H9 (cell line): ENCODE data around the gene CRABP2. TPM values are rescaled to one million over a fixed set of nuclear protein-coding genes. Genes with fewer than 3 reads are reported as not detected.
A peak's percentile ranks its signal among the peaks of the same experiment; 100 is the strongest.

Experiments used
- DNase-seq: peaks from one replicate; pipeline ENCODE4 v3.0.0-alpha.2; 2017
- H2AFZ ChIP-seq: one replicate; pipeline ENCODE4 v1.6.1; 2013; ENCODE audit warnings: mild to moderate bottlenecking, low read length, control low read depth, moderate library complexity
- H2AK5ac ChIP-seq: 2 replicates; pipeline ENCODE4 v1.6.1; 2013; ENCODE audit warnings: low read length, control low read depth, mixed read lengths; ENCODE audit not compliant: insufficient read length
- H2BK120ac ChIP-seq: one replicate; pipeline ENCODE4 v1.6.1; 2013; ENCODE audit warnings: low read depth, mild to moderate bottlenecking, low read length, control low read depth, inconsistent platforms; ENCODE audit not compliant: poor library complexity, severe bottlenecking
- H2BK12ac ChIP-seq: 2 replicates; pipeline ENCODE4 v1.6.1; 2013; ENCODE audit warnings: low read length, control low read depth, mixed read lengths, low read depth; ENCODE audit not compliant: insufficient read length
- H2BK15ac ChIP-seq: 2 replicates; pipeline ENCODE4 v1.6.1; 2013; ENCODE audit warnings: low read depth, low read length, control low read depth
- H2BK20ac ChIP-seq: one replicate; pipeline ENCODE4 v1.6.1; 2013; ENCODE audit warnings: low read depth, mild to moderate bottlenecking, low read length, control low read depth, inconsistent platforms; ENCODE audit not compliant: poor library complexity, severe bottlenecking
- H2BK5ac ChIP-seq: 2 replicates; pipeline ENCODE4 v1.6.1; 2013; ENCODE audit warnings: low read length, control low read depth, mixed read lengths; ENCODE audit not compliant: insufficient read length
- H3K14ac ChIP-seq: 2 replicates; pipeline ENCODE4 v1.6.1; 2013; ENCODE audit warnings: low read length, control low read depth; ENCODE audit not compliant: insufficient read depth
- H3K18ac ChIP-seq: 2 replicates; pipeline ENCODE4 v1.6.1; 2013; ENCODE audit warnings: low read depth, mild to moderate bottlenecking, mixed read lengths, low read length, control low read depth; ENCODE audit not compliant: insufficient read length
- H3K23ac ChIP-seq: 2 replicates; pipeline ENCODE4 v1.6.1; 2013; ENCODE audit warnings: low read length, control low read depth, mixed read lengths, low read depth; ENCODE audit not compliant: insufficient read length
- H3K23me2 ChIP-seq: 2 replicates; pipeline ENCODE4 v1.6.1; 2013; ENCODE audit warnings: low read depth, mild to moderate bottlenecking, mixed read lengths, low read length, control low read depth; ENCODE audit not compliant: insufficient read length, poor library complexity, severe bottlenecking
- H3K27ac ChIP-seq: 2 replicates; pipeline ENCODE4 v1.5.1; 2013; ENCODE audit warnings: low read length, control low read depth, mixed read lengths, low read depth; ENCODE audit not compliant: insufficient read length
- H3K27me3 ChIP-seq: 2 replicates; pipeline ENCODE4 v1.6.1; 2013; ENCODE audit warnings: low read length, control low read depth, inconsistent platforms; ENCODE audit not compliant: insufficient read depth
- H3K4ac ChIP-seq: 2 replicates; pipeline ENCODE4 v1.6.1; 2013; ENCODE audit warnings: low read depth, mild to moderate bottlenecking, control low read depth, inconsistent platforms, low read length, moderate library complexity
- H3K4me1 ChIP-seq: 2 replicates; pipeline ENCODE4 v1.6.1; 2013; ENCODE audit warnings: low read length, control low read depth, inconsistent platforms; ENCODE audit not compliant: insufficient read depth
- H3K4me2 ChIP-seq: 2 replicates; pipeline ENCODE4 v1.6.1; 2013; ENCODE audit warnings: low read length, control low read depth, mixed read lengths; ENCODE audit not compliant: insufficient read length, insufficient read depth
- H3K56ac ChIP-seq: 2 replicates; pipeline ENCODE4 v1.6.1; 2013; ENCODE audit warnings: low read depth, mild to moderate bottlenecking, mixed read lengths, low read length, control low read depth; ENCODE audit not compliant: insufficient read length
- H3K79me1 ChIP-seq: 2 replicates; pipeline ENCODE4 v1.6.1; 2013; ENCODE audit warnings: low read depth, mild to moderate bottlenecking, moderate library complexity, low read length, control low read depth, inconsistent platforms; ENCODE audit not compliant: insufficient read depth, poor library complexity, severe bottlenecking
- H3K79me2 ChIP-seq: 2 replicates; pipeline ENCODE4 v1.6.1; 2013; ENCODE audit warnings: low read length, control low read depth, inconsistent platforms; ENCODE audit not compliant: insufficient read depth
- H3K9ac ChIP-seq: 2 replicates; pipeline ENCODE4 v1.6.1; 2013; ENCODE audit warnings: low read length, control low read depth, mixed read lengths; ENCODE audit not compliant: insufficient read length; ENCODE audit errors: extremely low read depth
- H3K9me3 ChIP-seq: one replicate; pipeline ENCODE4 v1.6.1; 2013; ENCODE audit warnings: low read depth, low read length, inconsistent platforms; ENCODE audit not compliant: control insufficient read depth
- H3T11ph ChIP-seq: one replicate; pipeline ENCODE4 v1.6.1; 2013; ENCODE audit warnings: mild to moderate bottlenecking, low read length, control low read depth, inconsistent platforms
- H4K20me1 ChIP-seq: one replicate; pipeline ENCODE4 v1.6.1; 2013; ENCODE audit not compliant: control insufficient read depth, insufficient read length, insufficient read depth
- H4K5ac ChIP-seq: 2 replicates; pipeline ENCODE4 v1.6.1; 2013; ENCODE audit warnings: low read depth, mild to moderate bottlenecking, mixed read lengths, low read length, control low read depth; ENCODE audit not compliant: insufficient read length
- H4K8ac ChIP-seq: replicated peaks from 2 replicates; pipeline ENCODE4 v1.6.1; 2013; ENCODE audit warnings: low read length, control low read depth, mixed read lengths, low read depth; ENCODE audit not compliant: insufficient read length
- H4K91ac ChIP-seq: 2 replicates; pipeline ENCODE4 v1.6.1; 2013; ENCODE audit warnings: low read depth, mild to moderate bottlenecking, moderate library complexity, mixed read lengths, low read length, control low read depth; ENCODE audit not compliant: insufficient read length
- H3K27ac Mint-ChIP-seq, 3 experiments: 2 replicates in 2 of 3; 3 replicates in 1 of 3; pipeline ENCODE4 v1.8.0; 2020 to 2021; ENCODE audit warnings: mixed read lengths in 3 of 3, mild to moderate bottlenecking in 1 of 3, moderate library complexity in 1 of 3
- H3K27me3 Mint-ChIP-seq: 2 replicates; pipeline ENCODE4 v1.8.0; 2021; ENCODE audit warnings: low read depth, mild to moderate bottlenecking, moderate library complexity, mixed read lengths
- H3K36me3 Mint-ChIP-seq, 3 experiments: 2 replicates in 2 of 3; 3 replicates in 1 of 3; pipeline ENCODE4 v1.8.0; 2020 to 2021; ENCODE audit warnings: low read depth in 3 of 3, mixed read lengths in 3 of 3; ENCODE audit not compliant: insufficient read depth in 1 of 3
- H3K4me1 Mint-ChIP-seq, 2 experiments: 2 replicates each; pipeline ENCODE4 v1.8.0; 2020; ENCODE audit warnings: mixed read lengths in 2 of 2
- H3K4me3 Mint-ChIP-seq, 2 experiments: 2 replicates in 1 of 2; 3 replicates in 1 of 2; pipeline ENCODE4 v1.8.0; 2020 to 2021; ENCODE audit warnings: mild to moderate bottlenecking in 2 of 2, mixed read lengths in 2 of 2, moderate library complexity in 1 of 2
- H3K9me3 Mint-ChIP-seq, 2 experiments: 2 replicates in 1 of 2; 3 replicates in 1 of 2; pipeline ENCODE4 v1.8.0; 2020; ENCODE audit warnings: mild to moderate bottlenecking in 2 of 2, mixed read lengths in 2 of 2, moderate library complexity in 1 of 2
- CTCF ChIP-seq: fragments of 200-600 bp; sonication (generic); conservative IDR thresholded peaks from 3 replicates; pipeline ENCODE4 v1.8.0; 2021; ENCODE audit warnings: antibody characterized with exemption, mild to moderate bottlenecking
- WGBS: extraction: QIAGEN DNeasy Blood & Tissue Kit; methylation state at CpG from one replicate; pipeline ENCODE4 v1.1.7; 2013; ENCODE audit warnings: missing lambda C conversion rate, low lambda C conversion rate, mixed read lengths; ENCODE audit not compliant: insufficient read length; ENCODE audit errors: extremely low coverage; 5-methylcytosine and 5-hydroxymethylcytosine counted together
- total RNA-seq: library from RNA; stranded (reverse); gene quantifications from 2 replicates; pipeline ENCODE4 v1.2.1, GENCODE V29; 2021

CRABP2 gene
- total RNA-seq, 1 experiment from 2014 or later: 184 TPM

GRCh38 chr1:156705918-156706656, 704 bp upstream of the CRABP2 start:
- WGBS: no CpG with 5 or more reads among the region's 45 CpGs
- Mint-ChIP-seq H3K4me1 (peaks cover 70 to 77% of the 10 kb centered on the region in 2 experiments), H3K27me3 (peaks cover 34% of the 10 kb centered on the region), H3K9me3 (no peaks in the 10 kb centered on the region; a peak in 1 of 5 replicates), H3K4me3 (peak overlapping the region; percentile 74 to 91), H3K27ac (peak overlapping the region; percentile 97 to 98 (median 98)), H3K36me3 (peaks cover 2 to 16% (median 9%) of the 10 kb centered on the region in 3 experiments)
- no peak overlapping the region for H3K23ac ChIP-seq
- no peaks in the 10 kb centered on the region for H4K20me1 ChIP-seq
- peaks cover 3% of the 10 kb centered on the region; the same call in 1 of the 2 replicates for H3K27me3 ChIP-seq
- H2AK5ac ChIP-seq: no peak overlapping the region
- H3K14ac ChIP-seq: peak overlapping the region; percentile 27
- H3K18ac ChIP-seq: peak overlapping the region; percentile 18
- peak overlapping the region; percentile 1 for H3K9ac ChIP-seq
- no peak overlapping the region for H4K8ac ChIP-seq
- peaks cover 17% of the 10 kb centered on the region; the same call in 1 of the 2 replicates for H3K4me1 ChIP-seq
- no peak overlapping the region for H2BK15ac ChIP-seq
- DNase-seq: peak; percentile 93
- TF ChIP-seq CTCF: peak; percentile 97
- H3K27ac ChIP-seq: no peak overlapping the region
- no peaks in the 10 kb centered on the region for H3K9me3 ChIP-seq
- H3K79me1 ChIP-seq: no peaks in the 10 kb centered on the region
- H3K79me2 ChIP-seq: no peaks in the 10 kb centered on the region
- H3K23me2 ChIP-seq: peaks cover 39% of the 10 kb centered on the region
- H4K5ac ChIP-seq: no peak overlapping the region
- no peak overlapping the region for H2AFZ ChIP-seq
- H3K4ac ChIP-seq: no peak overlapping the region
- H2BK12ac ChIP-seq: no peak overlapping the region
- no peak overlapping the region for H4K91ac ChIP-seq
- H3T11ph ChIP-seq: no peak overlapping the region
- H3K56ac ChIP-seq: no peak overlapping the region
- H2BK20ac ChIP-seq: no peak overlapping the region
- peak overlapping the region; percentile 83 for H3K4me2 ChIP-seq
- no peak overlapping the region for H2BK120ac ChIP-seq
- H2BK5ac ChIP-seq: no peak overlapping the region
